ENCODE results near the gene BICD2. TPM values are rescaled to one million over a fixed set of nuclear protein-coding genes. Genes with fewer than 3 reads are reported as not detected.
"Not testable (repeated sequence)": the region's sequence is repeated elsewhere in the genome, so short reads cannot be mapped to it uniquely, and the experiment has no call there.

The BICD2 gene
- total RNA-seq, 1 experiment from 2014 or later: 51.8 TPM

GRCh38 chr9:92771309-92771708 lies 6.7 kb upstream of the BICD2 start:
- DNase-seq (ENCODE audit: low read depth): no peak

DNA sequence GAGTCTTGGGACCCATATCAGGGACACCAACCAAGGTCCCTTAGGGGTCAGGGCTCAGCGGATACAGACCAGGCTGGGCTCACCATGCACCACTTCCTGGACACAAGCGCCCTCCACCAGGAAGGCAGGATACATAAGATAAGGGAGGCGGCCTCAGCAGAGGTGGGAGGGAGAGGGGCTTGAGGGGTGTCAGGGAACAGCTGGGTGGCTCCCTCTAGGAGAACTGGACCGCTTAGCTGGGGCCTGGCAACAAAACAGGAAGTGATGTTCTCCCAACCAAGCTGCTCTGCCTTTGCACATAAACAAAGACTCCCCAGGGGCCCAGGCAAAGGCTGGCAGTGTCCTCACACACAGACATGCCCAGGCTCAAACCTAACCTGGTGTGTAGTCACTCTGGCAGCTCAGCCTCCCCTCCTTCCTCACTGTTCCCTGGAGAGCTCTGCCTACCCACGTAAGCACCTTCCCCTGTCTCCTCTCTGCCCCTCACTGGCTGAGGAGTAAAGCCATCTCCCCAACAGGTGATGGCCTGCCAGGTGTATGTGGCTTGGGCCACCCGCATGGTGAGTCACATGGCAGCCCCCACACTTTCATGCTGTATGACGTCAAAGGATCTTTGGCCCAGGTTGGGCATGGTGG lies 5.8 kb upstream of the BICD2 start:
- no peak for DNase-seq (ENCODE audit: low read depth)

- DNase-seq (ENCODE audit: low read depth): no peak
Measured at GRCh38 chr9:92769990-92770359, 5.3 kb upstream of the BICD2 start.

DNA sequence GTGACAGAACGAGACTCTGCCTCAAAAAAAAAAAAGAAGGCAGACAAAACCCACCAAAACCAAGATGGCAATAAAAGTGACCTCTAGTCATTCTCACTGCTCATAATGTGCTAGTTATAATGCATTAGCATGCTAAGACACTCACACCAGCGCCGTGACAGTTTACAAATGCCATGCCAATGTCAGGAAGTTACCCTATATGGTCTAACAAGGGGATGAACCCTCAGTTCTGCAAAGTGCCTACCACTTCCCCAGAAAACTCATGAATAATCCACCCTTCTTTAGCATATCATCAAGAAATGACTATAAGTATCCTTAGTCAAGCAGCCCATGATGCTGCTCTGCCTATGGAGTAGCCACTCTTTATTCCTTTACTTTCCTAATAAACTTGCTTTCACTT lies 4.7 kb upstream of the BICD2 start:
- no peak for DNase-seq (ENCODE audit: low read depth)

GRCh38 chr9:92768816-92769215 lies 4.2 kb upstream of the BICD2 start:
- not testable (repeated sequence) for DNase-seq (ENCODE audit: low read depth)

DNA sequence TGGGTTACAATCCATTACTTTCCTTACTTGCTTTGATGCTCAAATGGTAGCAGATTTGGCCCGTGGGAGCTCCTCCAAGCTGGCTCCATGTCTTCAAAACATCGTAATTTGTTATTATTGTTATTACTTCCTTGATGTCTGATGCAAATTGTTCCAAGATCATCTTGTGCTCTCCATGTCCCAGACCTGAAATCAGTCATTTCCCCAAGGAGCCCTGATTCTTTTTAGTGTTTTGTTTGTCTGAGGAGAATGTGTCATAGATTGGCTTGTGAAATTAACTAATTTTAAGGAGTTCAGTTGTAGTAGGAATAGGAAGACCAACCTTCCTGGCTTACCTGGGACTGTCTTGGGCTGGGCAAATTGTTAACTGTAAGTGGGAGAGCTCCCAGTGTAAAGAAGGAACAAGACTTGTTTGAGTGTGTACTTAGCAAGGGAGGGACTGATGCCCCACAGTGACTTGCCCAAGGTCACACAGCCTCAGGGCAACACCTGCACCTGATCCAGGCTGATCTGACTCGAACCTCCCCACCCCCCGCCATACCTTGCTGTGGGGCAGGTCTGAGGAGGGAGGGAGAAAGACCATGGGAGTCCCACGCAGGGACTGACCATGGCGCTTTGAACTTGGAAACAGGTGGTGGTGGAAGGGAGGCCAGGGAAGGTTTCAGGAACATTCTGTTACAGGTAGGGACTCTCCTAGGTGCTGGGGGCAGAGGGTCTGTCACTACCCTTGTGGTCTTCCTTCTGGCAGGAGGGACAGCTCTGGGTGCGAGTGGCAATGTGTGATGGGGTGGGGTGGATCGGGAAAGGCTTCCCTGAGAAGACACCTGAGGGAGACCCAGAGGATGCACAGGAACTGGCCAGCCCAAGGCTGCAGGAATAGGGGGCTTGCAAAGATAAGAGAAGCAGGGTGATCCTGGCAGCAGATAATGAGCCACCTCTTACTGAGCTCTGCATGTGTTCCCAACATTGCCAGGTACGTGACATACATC lies 2.7 kb upstream of the BICD2 start:
- DNase-seq (ENCODE audit: low read depth): no peak

- peak; percentile 85 for DNase-seq (ENCODE audit: low read depth)
Measured at GRCh38 chr9:92764988-92765936, 629 bp upstream of the BICD2 start.

DNA sequence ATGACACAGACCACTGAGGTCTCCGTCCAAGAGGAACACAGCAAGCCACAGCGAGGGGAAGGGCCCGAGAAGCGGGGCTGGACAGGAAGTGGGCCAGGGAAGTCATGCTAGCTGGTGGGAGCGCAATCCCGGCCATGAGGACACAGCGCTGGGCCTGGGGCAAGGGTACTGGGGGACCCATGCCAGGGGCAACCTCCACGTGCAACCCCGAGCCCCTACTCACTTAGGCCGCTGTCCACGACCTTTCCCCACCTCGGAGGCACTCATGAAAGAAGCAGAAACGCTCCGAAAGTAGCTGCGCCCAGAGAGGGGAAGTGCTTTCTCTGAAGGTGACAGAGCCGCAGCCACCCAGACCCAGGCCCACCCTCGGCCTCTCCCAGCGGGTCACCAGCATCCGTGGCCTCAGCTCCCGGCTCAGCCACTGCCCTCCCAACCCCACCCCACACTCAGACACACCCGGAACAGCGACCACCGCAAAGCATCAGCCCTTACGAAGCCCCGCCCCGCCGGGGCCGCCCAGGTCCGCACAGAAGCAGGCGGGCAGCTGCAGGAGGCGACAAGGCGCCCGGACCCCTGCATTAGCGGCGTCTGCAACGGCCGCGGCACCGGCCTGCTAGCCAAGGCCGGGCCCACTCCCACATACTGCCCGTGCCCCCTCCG lies 782 bp downstream of the BICD2 start:
- no peak for DNase-seq (ENCODE audit: low read depth)

GRCh38 chr9:92762781-92763708 lies 1.6 kb downstream of the BICD2 start:
- no peak for DNase-seq (ENCODE audit: low read depth)

GRCh38 chr9:92762196-92762595 lies 2.4 kb downstream of the BICD2 start:
- DNase-seq (ENCODE audit: low read depth): no peak

DNA sequence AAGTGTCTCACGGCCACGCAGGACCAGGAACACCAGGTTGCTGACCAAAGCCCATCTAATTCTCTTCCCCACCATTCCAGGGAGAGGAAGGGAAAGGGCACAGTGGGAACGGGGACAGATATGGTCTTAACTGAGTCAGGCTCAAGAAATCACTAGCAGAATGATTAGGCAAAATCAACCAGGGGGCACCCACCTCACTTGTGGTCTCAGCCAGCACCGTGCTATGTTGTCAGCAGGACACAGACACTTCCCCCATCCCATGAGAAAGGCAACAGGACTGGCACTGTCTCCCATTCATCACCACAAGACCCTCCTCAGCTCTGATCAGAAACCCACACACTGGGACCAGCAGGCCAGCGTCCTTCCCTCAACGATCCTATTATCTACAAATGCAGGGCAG lies 2.9 kb downstream of the BICD2 start:
- no peak for DNase-seq (ENCODE audit: low read depth)

DNA sequence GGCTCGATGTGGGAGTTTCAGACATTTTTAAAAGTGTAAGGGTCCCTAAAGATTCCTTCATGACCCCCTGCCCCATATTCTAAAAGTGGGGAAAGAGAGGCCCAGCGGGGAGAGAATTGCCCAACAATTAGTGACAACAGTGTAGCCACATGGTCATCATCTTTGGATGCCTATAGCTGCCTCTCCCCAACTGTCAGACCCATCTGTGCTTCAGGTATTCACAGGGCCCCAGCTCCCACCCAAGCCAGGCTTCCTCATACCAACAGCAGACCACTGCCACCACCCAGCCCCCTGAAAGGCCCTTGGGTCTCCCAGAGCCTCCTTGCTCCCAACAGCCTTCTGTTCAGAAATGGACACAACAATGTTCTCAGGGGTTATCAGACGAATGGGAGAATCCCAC lies 4.1 kb downstream of the BICD2 start:
- DNase-seq (ENCODE audit: low read depth): no peak

GRCh38 chr9:92760070-92760469 lies 4.6 kb downstream of the BICD2 start:
- DNase-seq (ENCODE audit: low read depth): no peak

GRCh38 chr9:92759446-92759845 lies 5.2 kb downstream of the BICD2 start:
- DNase-seq (ENCODE audit: low read depth): no peak

DNA sequence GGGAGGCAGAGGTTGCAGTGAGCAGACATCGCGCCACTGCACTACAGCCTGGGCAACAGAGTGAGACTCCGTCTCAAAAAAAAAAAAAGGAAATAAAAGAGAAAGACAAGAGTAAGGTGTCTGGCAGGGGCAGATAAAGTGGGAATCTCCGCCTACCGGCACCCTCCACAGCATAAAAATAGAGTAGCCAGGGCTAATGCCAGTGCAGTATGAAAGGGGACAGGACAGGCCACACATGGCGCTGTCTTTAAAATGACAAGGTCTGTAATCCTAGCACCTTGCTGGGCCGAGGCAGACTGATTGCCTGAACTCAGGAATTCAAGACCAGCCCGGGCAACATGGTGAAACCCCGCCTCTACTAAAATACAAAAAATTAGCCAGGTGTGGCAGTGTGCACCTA lies 7.8 kb downstream of the BICD2 start:
- DNase-seq (ENCODE audit: low read depth): no peak

- no peak for DNase-seq (ENCODE audit: low read depth)
Measured at GRCh38 chr9:92754091-92754745, 10.4 kb downstream of the BICD2 start.

GRCh38 chr9:92752812-92753404 lies 11.7 kb downstream of the BICD2 start:
- no peak for DNase-seq (ENCODE audit: low read depth)

DNA sequence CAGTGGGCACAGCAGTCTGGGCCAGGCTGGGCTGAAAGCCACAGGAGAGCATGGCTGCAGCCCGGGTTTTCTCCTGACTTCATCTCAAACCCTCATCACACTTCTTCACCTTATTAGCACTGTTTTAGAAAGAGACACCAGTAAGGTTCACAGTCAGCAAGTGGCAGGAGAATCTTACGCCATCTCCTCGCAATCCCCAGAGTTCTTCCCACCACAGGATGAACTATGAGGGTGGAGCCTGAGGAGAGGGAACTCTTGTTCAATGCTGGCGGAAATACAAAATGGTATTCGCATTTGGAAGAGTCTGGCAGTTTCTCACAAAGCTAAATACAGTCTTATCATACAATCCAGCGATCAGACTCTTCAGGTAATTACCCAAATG lies 14.7 kb downstream of the BICD2 start:
- DNase-seq (ENCODE audit: low read depth): no peak
